Hematopoietic multipotent progenitor cell treated with erythropoietin and hydrocortisone succinate and interleukin-3 and kit ligand, for 4 days (in vitro differentiated cells): ENCODE results near the gene PCDH19.
"Not testable (repeated sequence)": the region's sequence is repeated elsewhere in the genome, so short reads cannot be mapped to it uniquely, and the experiment has no call there.

ENCODE experiments used
- DNase-seq: peaks from one replicate; pipeline ENCODE4 v3.0.0-alpha.2; 2015

The PCDH19 gene, protein sequence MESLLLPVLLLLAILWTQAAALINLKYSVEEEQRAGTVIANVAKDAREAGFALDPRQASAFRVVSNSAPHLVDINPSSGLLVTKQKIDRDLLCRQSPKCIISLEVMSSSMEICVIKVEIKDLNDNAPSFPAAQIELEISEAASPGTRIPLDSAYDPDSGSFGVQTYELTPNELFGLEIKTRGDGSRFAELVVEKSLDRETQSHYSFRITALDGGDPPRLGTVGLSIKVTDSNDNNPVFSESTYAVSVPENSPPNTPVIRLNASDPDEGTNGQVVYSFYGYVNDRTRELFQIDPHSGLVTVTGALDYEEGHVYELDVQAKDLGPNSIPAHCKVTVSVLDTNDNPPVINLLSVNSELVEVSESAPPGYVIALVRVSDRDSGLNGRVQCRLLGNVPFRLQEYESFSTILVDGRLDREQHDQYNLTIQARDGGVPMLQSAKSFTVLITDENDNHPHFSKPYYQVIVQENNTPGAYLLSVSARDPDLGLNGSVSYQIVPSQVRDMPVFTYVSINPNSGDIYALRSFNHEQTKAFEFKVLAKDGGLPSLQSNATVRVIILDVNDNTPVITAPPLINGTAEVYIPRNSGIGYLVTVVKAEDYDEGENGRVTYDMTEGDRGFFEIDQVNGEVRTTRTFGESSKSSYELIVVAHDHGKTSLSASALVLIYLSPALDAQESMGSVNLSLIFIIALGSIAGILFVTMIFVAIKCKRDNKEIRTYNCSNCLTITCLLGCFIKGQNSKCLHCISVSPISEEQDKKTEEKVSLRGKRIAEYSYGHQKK (N-terminal part only)

DNA sequence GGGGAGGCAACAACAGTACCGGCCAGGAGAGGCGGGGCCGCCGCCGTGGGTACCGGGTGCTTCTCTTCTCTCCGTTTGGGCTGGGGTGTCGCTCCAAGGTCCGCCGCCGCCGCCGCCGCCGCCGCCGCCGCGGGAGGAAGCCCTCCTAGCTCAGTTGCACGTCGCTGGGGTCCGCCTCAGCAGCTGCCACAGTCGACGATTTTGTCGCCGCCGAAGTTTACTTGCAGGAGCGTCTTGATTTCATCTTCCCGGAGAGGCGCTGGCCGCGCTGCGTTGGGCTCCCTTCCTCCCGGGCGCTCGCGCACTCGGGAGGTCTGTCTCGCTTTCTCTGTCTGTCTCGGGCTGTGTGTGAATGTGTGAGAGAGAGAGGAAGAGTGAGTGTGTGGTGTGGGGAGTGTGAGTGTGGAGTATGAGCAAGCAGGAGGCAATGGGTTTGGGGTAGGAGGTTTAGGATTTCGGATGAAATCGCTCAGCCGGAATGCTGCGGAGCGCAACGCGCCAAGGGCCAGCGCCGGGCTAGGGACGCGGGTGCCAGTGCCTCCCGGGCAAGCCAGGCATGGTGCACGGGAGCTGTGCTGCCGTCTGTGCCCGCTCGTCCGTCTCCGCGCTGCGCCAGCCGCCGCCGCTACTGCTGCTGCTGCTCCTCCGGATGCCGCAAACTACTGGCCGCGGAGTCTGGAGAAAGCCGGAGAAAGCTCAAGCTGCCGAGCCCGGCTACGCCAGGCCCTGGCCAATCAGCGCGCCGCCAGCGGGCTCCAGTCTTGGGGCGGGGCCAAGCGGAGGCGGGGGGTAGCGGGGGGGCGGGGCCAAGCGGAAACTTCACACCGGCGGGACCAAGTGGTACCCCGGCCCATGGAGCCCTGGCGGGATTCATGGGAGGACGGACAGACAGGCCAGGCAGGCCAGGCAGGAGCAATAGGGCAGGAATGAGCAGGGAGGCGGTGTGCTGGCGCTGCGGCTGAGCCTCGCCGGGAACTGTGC, at the start of gene PCDH19:
TSS of gene PCDH19 (minus strand) at position 664 of the 981 bp plus-strand sequence. CDS start 1,676 bp downstream, outside the sequence.
- DNase-seq: peak; percentile 56

DNA sequence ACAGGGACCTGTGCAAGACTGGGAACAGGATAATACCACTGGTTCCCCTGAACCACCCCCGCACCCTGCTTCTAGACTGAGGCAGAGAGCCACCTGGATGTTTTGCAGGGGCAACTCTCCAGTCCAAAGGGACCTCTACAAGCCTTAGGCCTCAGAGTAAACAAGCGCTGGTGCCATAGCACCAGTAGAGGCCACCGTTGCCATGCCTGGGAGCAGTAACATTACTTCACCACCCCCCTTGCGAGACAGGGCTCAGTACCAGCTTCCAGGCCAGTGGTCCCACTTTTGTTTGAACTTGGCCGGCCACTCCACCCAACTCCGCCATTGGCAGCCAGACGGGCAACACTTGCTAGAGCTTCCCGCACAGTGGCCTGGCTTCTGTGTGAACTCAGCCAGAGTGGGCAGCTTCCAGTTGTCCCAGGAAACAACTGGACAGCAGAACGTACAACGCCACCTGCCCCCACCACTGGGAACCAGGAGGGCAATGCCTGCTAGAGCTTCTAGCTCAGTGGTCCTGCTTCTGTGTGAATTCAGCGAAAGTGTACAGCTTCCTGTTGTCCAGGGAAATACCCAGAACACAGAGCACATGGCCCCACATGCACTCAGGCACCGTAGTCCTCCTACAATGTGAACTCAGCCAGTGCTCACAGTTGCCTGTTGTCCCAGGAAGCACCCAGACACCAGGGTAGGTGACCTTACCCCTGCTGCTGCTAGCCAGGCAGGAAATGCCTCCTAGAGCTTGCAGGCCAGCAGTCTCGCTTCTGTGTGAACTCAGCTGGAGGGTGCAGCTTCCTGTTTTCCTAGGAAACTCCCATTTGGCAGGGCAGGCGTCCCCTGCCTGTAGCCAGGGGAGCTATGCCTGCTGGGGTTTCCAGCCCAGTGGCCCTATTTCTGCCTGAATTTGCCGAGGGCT, 39.9 kb upstream of the PCDH19 start:
- no peak for DNase-seq

DNA sequence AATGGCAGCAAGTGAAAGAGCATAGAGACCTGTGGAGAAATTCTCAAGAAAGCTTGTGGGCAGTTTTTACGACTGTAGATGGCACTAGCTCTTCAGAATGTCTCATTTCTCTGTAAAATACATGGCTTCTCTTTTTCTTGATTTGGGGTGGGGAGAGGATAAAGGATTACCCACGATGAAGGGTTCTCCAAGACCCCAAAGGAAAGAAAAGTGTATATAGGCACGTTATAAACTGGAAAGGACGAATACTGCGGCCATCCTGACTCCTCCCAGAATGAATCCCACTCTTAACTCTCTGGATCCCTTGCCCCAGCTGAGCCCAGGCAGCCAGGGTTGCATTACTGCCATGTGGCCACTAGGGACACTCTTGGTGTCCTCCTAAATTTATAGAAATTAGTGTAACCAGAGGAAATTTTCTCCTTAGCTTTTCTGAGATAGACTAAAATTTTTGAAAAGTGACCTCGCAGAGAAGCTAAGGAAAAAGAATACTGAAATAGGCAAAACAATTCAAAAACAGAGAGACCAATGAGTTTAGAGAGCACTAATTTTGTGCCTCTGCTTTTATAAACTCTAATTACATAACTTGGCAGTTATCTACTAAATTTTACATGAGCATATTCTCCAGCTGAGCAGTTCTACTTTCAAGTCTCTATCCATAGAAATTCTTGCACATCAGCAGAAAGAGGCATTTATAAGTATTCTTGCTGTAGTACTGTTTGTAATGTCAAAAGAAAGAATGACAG, 37.8 kb upstream of the PCDH19 start:
- DNase-seq: peak; percentile 25

DNA sequence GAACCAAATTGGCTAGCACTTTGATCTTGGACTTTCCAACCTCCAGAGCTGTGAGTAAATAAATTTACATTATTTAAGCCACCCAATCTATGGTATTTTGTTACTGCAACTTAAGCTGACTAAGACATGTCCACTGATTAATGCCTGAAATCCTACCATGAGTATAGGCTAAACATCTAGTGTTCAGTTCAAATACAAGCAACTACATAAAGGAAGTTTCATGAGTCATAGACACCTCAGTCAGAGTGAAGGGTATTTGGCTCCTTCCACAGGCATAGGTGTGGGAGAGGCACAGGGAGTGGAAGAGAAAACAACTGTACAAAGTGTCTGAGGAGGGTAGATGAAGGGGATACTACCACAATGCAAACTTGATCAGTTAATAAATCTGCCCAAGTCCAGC, 35.5 kb upstream of the PCDH19 start:
- no peak for DNase-seq

DNA sequence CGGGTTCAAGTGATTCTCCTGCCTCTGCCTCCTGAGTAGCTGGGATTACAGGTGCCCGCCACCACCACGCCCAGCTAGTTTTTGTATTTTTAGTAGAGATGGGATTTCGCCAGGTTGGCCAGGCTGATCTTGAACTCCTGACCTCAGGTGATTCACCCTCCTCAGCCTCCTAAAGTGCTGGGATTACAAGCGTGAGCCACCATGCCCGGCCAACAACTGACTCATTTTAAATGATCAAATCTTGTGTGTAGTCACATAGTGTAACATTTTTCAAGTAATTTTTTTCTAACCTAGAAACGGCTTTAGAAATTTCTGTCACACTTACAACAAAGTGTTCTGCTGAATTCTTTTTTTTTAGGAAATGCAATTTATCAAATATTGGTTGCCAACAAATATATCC, 31.2 kb upstream of the PCDH19 start:
- not testable (repeated sequence) for DNase-seq

DNA sequence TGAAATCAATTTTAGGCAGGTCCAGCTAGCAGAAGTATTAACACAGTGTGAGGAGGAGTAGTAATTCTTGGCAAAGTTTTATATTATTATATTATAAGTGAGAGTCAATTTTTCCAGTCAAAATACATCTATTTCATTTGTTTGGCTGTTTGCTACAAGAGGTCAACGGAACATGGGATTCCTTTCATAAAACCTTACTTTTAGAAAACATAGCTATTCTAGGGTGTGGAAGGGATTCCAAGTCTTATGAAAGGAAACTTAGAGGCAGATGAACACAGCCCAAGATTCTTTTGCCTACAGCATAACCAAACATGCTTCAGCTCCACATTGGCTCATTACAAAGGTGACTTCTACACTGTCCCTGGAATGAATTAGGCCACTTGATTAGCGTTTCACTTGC, 29.9 kb upstream of the PCDH19 start:
- DNase-seq: no peak

DNA sequence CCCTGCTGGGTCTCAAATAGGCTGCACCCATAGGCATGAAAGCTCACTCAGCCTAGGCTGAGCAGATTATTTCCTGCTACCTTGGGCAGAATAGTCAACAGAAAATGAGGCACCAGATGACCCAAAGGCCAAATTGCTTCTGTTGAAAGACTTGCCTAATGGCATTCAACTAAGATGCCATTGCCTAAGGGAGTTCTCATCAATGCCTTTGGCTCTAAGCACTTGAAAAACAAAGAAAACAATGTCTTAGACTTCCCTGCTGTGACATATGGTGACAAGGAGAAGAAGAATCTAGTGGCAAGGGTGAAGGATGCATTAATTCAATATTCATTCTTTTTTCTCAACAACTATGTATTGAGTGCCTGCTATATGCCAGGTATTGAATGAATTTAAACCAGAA, 25.7 kb upstream of the PCDH19 start:
- DNase-seq: no peak

DNA sequence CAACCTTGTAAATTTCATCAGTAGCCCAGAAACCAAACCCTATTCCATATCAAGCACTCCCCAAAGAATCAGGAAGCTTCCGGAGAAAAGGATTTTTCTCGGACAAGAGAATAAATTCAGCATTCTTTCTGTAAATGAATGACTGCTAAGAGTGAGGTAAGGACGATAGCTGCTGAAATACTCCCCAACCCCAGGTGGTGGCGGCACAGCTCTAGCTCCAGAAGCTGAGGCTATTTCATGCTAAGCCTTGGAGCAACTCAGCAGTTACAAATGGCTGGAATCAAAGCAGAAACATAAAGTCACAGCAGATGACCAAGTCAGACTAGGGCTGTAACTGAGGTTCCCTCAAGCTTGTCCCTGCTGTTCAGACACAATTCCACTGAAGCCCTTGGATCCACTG, 13.9 kb upstream of the PCDH19 start:
- no peak for DNase-seq

DNA sequence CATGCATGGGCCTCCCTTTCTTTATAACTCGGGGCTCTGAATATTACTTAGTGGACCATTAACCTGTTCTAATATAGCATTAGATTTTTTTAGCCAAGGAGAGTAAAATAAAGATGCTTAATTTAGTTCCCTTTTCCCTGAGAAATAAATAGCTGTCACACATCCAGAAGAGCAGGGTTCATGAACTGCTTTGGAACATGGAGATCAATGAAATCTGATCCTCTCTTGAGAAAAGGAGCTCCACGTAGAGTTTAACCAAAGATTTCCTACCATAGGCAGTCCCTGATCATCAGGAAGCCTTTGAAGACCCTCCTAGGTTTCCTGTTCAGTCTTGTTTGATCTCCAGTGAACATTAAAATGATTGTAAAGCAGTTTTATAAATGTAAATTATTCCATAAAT, 8.5 kb upstream of the PCDH19 start:
- no peak for DNase-seq

DNA sequence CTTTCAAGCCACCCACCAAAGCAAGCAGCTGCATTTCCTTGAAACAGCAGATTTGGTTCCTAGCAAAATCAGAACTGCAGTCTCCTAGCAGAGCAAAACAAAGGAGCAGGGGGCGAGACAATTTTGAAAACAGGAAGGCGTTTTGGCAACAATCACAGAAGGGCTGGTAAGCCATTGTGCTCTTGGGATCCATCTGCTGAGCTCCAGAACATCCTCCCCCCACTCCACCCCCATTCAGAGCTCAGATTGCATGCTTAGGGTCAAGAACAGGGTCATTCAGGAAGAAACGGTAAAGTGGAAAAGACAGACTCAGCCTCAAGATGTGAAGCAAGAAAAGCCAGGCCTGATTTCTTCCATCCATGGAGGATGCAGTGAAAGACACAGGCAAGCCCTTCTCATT, 7.6 kb upstream of the PCDH19 start:
- DNase-seq: no peak

DNA sequence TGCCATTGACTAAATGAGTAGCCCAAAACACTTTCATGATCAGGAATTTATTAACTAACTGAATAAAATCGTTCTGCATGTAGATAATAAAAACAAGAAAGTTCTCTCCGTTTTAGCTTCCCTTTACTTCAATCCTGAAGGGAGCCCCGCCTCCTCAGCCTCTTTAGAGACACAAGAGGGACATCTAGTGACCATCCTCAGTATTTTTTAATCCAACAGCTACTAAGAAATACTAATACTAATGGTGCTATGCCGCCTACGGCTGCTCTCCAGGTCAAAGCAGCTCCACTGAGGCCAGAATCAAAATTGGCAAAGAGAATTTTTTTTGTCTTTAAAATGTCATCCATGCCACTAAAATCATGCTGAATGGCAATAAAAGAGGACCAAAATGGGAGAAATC, 3.2 kb upstream of the PCDH19 start:
- peak; percentile 78 for DNase-seq

DNA sequence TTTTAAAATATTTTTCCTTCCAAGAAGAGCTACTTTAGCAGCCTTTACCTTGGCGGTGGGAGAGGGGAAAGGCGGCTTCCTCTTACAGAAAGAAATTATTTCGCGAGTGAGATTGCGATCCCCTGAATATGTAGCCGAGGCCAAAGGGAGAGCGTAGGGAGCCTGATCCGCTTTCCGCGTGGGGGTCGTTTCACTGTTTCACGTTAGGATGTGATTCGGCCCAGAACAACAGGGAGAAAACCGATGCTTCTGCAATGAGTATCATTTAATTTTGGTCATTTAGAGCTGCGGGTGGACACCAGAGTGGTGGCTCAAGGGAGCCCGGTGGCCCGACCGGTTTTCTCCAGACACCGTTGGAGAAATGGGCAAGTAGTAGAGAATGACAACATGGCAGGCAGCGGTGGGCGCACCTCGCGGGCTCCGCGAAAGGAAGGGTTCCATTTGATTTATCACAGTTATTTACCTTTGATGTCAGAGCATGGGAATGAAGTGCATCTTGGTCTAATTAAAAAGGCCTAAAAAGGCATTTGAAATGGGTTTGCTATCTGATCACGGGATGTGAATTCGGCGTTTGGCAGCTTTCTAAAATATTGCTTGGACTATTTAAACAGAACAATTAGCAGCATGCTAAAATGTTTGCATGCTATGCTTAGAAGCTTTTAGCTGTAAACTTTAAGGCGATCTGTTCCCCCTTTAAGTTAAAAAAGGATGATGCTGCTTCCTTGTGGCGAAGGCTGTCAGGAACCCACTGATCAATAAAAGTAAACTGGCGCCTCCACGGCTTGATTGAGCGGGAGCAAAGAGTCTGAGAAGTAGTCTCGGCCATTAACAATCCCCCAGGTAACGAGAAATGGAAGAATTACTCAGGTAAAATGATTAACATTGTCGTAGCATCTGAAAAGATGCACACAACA, 2.0 kb upstream of the PCDH19 start:
- no peak for DNase-seq

DNA sequence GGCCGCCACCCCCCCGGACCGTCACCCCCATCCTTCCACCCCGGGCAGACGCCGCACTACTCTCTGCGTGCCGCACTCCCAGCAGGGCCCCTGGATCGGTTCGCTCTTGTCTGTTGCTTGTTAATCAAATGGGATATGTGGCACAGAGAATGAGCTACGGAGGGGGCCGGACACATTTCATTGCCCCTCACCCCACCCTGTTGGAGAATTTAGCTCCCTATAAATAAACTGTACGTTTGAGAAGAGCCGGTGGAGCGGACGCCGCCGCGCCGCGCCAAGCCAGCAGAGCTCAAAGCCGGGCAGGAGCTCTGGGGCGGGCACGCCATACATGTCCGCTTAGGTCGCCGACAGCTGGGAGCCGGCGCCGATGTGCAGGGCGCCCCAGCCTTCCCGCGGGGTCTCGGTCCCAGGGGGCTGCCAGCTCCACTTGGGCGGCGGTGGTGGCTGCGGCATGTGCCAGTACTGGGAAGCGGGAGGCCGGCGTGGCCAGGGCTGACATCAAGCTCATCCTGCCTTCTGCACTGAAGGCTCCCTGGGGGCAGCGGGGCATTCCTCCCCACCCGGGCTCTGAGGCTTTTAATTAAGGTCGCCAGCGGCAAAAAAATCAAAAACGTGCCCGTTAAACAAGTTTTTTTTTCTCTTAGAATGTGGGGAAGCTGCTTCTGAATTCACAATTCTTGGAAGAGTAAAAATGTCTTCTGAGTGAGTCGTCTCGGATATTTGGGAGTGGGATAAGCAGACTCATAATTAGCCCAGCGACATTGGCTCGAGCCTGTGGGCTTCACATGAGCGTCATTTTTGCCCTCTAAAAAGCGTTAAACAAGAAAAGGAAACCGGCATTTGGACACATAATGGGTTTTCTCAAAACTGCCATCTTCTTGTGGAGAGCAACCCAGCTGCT, 1.1 kb upstream of the PCDH19 start:
- no peak for DNase-seq

DNA sequence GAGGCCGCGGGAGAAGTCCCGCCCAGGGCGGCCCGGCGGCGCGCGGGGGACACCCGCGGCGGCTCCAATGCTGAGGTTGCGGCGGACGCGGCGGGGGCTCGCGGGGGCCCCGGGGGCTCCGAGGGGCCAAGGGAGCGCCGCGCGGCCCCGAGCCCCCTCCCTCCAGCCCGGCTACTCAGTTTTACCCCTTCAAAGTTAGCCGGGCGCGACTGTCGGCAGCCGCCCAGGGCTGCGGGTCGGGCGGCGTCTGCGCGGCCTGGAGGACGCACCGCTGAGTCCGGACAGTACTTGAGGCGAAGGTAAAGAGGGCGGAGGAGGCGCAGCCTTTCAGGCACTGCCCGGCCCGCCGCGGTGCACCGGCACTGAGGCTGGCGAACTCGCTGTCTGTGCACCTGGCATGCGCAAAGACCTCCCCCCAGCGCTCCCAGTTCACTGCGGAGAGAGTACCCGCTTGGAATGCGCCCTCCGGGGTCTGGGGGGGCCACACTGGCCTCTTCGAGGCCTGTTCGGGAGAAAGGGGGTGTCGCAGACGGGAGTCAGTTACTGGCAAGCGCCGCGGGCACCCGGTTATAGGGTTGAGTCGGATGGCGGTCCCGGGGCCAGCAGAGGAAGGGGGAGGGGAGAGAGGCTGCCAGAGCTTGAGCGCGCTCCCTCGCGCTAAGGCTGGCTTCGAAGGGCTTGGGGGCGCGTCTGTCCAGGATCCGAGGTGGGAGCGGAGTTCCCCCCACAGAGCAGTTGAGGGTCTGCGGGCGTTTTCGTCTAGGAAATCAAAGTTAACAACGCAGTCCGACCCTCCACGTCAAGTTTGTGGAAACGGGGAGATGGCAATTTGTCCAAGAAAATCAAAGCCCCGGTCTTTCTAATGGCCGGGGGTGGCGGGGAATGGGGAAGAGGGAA, 1.1 kb downstream of the PCDH19 start:
- no peak for DNase-seq

DNA sequence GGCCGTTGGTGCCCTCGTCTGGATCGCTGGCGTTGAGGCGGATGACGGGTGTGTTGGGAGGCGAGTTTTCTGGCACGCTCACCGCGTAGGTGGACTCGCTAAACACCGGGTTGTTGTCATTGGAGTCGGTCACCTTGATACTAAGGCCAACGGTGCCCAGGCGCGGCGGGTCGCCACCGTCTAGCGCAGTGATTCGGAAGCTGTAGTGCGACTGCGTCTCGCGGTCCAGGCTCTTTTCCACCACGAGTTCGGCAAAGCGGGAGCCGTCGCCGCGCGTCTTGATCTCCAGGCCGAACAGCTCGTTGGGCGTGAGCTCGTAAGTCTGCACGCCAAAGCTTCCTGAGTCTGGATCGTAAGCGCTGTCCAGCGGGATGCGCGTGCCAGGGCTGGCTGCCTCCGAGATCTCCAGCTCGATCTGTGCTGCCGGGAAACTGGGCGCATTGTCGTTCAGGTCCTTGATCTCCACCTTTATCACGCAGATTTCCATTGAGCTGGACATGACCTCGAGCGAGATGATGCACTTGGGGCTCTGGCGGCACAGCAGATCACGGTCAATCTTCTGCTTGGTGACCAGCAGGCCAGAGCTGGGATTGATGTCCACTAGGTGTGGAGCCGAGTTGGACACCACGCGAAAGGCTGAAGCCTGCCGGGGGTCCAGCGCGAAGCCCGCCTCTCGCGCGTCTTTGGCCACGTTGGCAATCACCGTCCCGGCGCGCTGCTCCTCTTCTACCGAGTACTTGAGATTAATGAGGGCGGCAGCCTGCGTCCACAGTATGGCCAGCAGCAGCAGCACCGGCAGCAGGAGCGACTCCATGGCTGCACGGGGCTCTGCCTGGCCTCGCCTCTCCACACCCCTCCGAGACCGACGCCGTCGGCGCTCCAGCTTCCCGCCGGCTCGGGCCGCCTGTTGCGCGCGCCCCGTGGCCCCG, 2.0 kb downstream of the PCDH19 start:
- no peak for DNase-seq

DNA sequence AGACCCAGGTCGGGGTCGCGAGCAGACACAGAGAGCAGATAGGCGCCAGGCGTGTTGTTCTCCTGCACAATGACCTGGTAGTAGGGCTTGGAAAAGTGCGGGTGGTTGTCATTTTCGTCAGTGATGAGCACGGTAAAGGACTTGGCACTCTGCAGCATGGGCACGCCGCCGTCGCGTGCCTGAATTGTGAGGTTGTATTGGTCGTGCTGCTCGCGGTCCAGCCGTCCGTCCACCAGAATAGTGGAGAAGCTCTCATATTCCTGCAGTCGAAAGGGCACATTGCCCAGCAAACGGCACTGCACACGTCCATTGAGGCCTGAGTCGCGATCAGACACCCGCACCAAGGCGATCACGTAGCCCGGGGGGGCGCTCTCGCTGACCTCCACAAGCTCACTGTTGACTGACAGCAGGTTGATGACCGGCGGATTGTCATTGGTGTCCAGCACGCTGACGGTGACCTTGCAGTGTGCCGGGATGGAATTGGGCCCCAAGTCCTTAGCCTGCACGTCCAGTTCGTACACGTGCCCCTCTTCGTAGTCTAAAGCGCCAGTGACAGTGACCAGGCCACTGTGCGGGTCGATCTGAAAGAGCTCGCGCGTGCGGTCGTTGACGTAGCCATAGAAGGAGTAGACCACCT, 2.8 kb downstream of the PCDH19 start:
- DNase-seq: no peak
